K562 (cell line): Measurements from ENCODE around the gene TTBK2. TPM values are rescaled to one million over a fixed set of nuclear protein-coding genes. Genes with fewer than 3 reads are reported as not detected.

Experiments
- ATAC-seq: fragments of 200-7000 bp; cut with Tn5 transposase; 3 replicates; pipeline ENCODE4 v1.9.1; 2020; ENCODE audit warnings: moderate library complexity
- BruUV-seq: library from RNA; stranded (reverse); fragments of 400-500 nt; replicated peaks from 2 replicates; lab custom pipeline; 2021; lab: Mats Ljungman, UMichigan
- CTCF ChIA-PET: fragments of 300-600 bp; formaldehyde crosslinking; extraction: SDS; loops from one replicate; lab custom pipeline; 2021; ENCODE audit warnings: low intra/inter-chr PET ratio; lab: Yijun Ruan, JAX
- POLR2A ChIA-PET: fragments of 300-600, 350-650 bp; sonication (Branson Sonifier 250); formaldehyde crosslinking; extraction: SDS; loops from one replicate; lab custom pipeline; 2021; ENCODE audit warnings: antibody characterized with exemption, inconsistent platforms; lab: Yijun Ruan, JAX
- DNase-seq, 4 experiments: peaks; one replicate each; pipeline versions ENCODE4 v3.0.0 to v3.0.0-alpha.2; 2011 to 2018; ENCODE audit warnings: low spot score in 3 of 4, mixed read lengths in 3 of 4; ENCODE audit errors: extremely low read depth in 1 of 4
- FAIRE-seq: peaks from 2 replicates; lab custom pipeline; 2011; peaks lifted over from hg19 to GRCh38; lab: Jason Lieb, UNC
- H2AFZ ChIP-seq: 2 replicates; pipeline ENCODE4 v1.6.0; 2011; ENCODE audit warnings: low read depth, low read length, control low read depth, inconsistent platforms
- H3K27ac ChIP-seq: fragments of 200-600 bp; 3 replicates; pipeline ENCODE4 v1.8.0; 2011; ENCODE audit warnings: low read depth, mild to moderate bottlenecking, control low read depth, inconsistent platforms, low read length, moderate library complexity, mixed read lengths; ENCODE audit errors: extremely low read depth
- H3K27me3 ChIP-seq, 2 experiments: fragments of 300-600 bp in 1 of 2; 2 replicates in 1 of 2; 3 replicates in 1 of 2; pipeline versions ENCODE4 v1.6.0 to v1.8.0; 2011; ENCODE audit warnings: inconsistent platforms in 2 of 2, low read length in 2 of 2, mild to moderate bottlenecking in 1 of 2, mixed read lengths in 1 of 2, moderate library complexity in 1 of 2; ENCODE audit not compliant: control insufficient read depth in 2 of 2, insufficient read depth in 2 of 2
- H3K36me3 ChIP-seq: fragments of 300-600 bp; 3 replicates; pipeline ENCODE4 v1.8.0; 2011; ENCODE audit warnings: mild to moderate bottlenecking, low read length, inconsistent platforms; ENCODE audit not compliant: control insufficient read depth, insufficient read depth
- H3K4me1 ChIP-seq, 2 experiments: fragments of 200-600 bp in 1 of 2; replicated peaks in 1 of 2; 2 replicates in 1 of 2; 3 replicates in 1 of 2; pipeline versions ENCODE4 v1.5.1 to v1.8.0; 2011; ENCODE audit warnings: inconsistent platforms in 2 of 2, low read length in 2 of 2, mild to moderate bottlenecking in 1 of 2, mixed read lengths in 1 of 2, moderate library complexity in 1 of 2; ENCODE audit not compliant: control insufficient read depth in 2 of 2, insufficient read depth in 2 of 2
- H3K4me2 ChIP-seq: 2 replicates; pipeline ENCODE4 v1.6.1; 2011; ENCODE audit warnings: low read length, control low read depth, inconsistent platforms, mixed read lengths; ENCODE audit not compliant: insufficient read depth
- H3K4me3 ChIP-seq: fragments of 200-600 bp; sonication (generic), shearing (Covaris generic); 2 replicates; pipeline ENCODE4 v1.5.1; 2016; ENCODE audit warnings: control low read depth, inconsistent platforms
- H3K79me2 ChIP-seq: fragments of 200-600 bp; 3 replicates; pipeline ENCODE4 v1.8.0; 2011; ENCODE audit warnings: low read length, inconsistent platforms; ENCODE audit not compliant: control insufficient read depth, insufficient read depth
- H3K9ac ChIP-seq, 2 experiments: 2 replicates each; pipeline versions ENCODE4 v1.6.0 to v1.6.1; 2011; ENCODE audit warnings: low read depth in 2 of 2, low read length in 2 of 2, control low read depth in 1 of 2, inconsistent platforms in 1 of 2, mild to moderate bottlenecking in 1 of 2, mixed read lengths in 1 of 2; ENCODE audit not compliant: insufficient read depth in 1 of 2
- H3K9me1 ChIP-seq: one replicate; pipeline ENCODE4 v1.6.0; 2011; ENCODE audit warnings: inconsistent platforms, mild to moderate bottlenecking, low read length, moderate library complexity; ENCODE audit not compliant: control insufficient read depth, insufficient read depth
- H3K9me3 ChIP-seq: replicated peaks from 2 replicates; pipeline ENCODE4 v1.5.1; 2011; ENCODE audit warnings: low read depth, low read length, inconsistent platforms; ENCODE audit not compliant: control insufficient read depth, insufficient read depth
- H4K20me1 ChIP-seq: replicated peaks from 2 replicates; pipeline ENCODE4 v1.6.1; 2011; ENCODE audit warnings: low read length, inconsistent platforms, mixed read lengths; ENCODE audit not compliant: control insufficient read depth, insufficient read depth
- PTRF ChIP-seq: fragments of 450-650 bp; IDR thresholded peaks from 2 replicates; pipeline ENCODE4 v1.6.1; 2016; ENCODE audit warnings: mild to moderate bottlenecking, missing genetic modification characterization, missing compliant biosample characterization
- SUPT5H ChIP-seq: fragments of 450-650 bp; IDR thresholded peaks from 2 replicates; pipeline ENCODE4 v1.6.1; 2016
- TFE3 ChIP-seq: fragments of 450-650 bp; formaldehyde crosslinking; IDR thresholded peaks from 2 replicates; pipeline ENCODE4 v1.4.0; 2020; ENCODE audit warnings: mild to moderate bottlenecking, mixed read lengths
- WGBS: fragments of 100-300 bp; shearing (Covaris generic); methylation state at CpG from one replicate; pipeline ENCODE4 v1.1.6; 2016; ENCODE audit warnings: low coverage, mixed read lengths; ENCODE audit not compliant: insufficient coverage; ENCODE audit errors: missing lambda C conversion rate; 5-methylcytosine and 5-hydroxymethylcytosine counted together
- in situ Hi-C: fragments of 300-500 bp; cut with MboI; formaldehyde crosslinking; loops from 4 replicates; pipeline ENCODE4 v1.15.0; 2018; ENCODE audit warnings: inconsistent platforms, mixed read lengths
- intact Hi-C: fragments of 100-400 bp; cut with micrococcal nuclease; formaldehyde crosslinking; loops from 2 replicates; pipeline ENCODE4 v1.14.2; 2022
- polyA plus RNA-seq, 8 experiments: library from polyadenylated mRNA; depleted of rRNA in 4 of 8; stranded (reverse) in 5 of 8; unstranded in 3 of 8; fragments of >200 nt; fragmentation: Nextera tagmentation in 2 of 8; fragmentation: Illumina TruSeq in 1 of 8; extraction: Ambion mirVana in 2 of 8; extraction: Trizol in 1 of 8; gene quantifications; 2 replicates each; pipeline versions ENCODE4 v1.2.1 to v1.2.3, GENCODE V29; 2011 to 2014; ENCODE audit warnings: inconsistent platforms in 1 of 8, missing spikeins in 1 of 8
- total RNA-seq, 7 experiments: library from RNA; depleted of rRNA in 6 of 7; stranded (reverse); fragments of >200 nt in 6 of 7; fragmentation: Illumina TruSeq in 2 of 7; extraction: Trizol in 2 of 7; gene quantifications; 2 replicates each; pipeline versions ENCODE4 v1.2.1 to v1.2.3, GENCODE V29; 2011 to 2021; ENCODE audit warnings: low replicate concordance in 1 of 7

Gene TTBK2
- total and polyA plus RNA-seq, 9 of the 15 experiments (the other 6 are each of a cell fraction or from before 2014, with no cell fraction given): 0.89 to 8.0 (median 4.8) TPM

DNA sequence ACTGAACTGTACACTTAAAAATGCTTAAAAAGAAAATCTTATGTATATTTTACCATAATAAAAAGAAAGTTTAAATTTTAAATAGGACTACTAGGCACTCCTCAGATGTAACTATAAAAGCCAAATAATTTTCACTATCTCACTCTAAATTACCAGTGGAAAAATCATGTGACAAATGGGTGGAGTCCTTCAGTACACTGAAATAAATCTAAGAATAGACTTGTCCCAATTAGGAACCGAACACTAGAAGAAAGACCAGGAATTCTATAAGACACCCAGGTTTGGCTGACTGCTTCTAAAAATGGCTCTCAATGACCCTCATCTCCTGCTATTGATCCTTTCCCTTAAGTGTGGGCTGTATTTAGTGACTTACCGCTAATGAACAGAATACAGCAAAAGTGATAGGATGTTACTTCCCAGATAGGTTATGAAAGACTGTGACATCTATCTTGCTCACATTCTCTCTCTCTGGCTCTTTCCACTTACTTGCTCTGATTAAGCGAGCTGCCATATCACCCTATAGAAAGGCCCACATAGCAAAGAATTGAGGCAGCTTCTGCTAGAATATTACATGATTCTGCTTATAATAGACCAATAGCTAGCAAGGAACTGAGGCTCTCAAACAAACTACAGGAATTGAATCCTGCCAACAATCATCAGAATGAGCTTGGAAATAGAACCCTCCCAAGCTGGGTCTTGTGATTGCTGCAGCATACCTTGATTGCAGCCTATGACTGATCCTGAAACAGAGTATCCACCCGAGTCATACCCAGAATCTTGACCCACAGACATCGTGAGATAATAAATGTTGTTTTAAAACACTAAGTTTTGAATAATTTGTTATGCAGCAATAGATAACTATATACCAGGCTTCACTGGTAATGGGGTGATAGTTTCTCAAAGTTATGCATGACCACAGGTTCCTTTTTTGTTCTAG lies 16.9 kb downstream of the TTBK2 start:
- no peak overlapping the region for H3K9ac ChIP-seq
- no peaks in the 10 kb centered on the region; the same call in 2 of the 3 replicates for H3K36me3 ChIP-seq
- ATAC-seq: no peak; the same call in 2 of the 3 replicates
- H3K27me3 ChIP-seq: no peaks in the 10 kb centered on the region
- TF ChIP-seq SUPT5H (no peak), TFE3 (CRISPR knock-in tag) (peak; percentile 22; the same call in 1 of the 2 replicates), PTRF (tag) (no peak)
- DNase-seq: no peak
- no peak overlapping the region for H3K4me2 ChIP-seq
- BruUV-seq: no TSS peak
- no peaks in the 10 kb centered on the region for H3K9me1 ChIP-seq
- in situ Hi-C loops: no loop called here
- H2AFZ ChIP-seq: no peak overlapping the region
- H3K27ac ChIP-seq: no peak overlapping the region
- POLR2A ChIA-PET: interaction anchor here (0.9 kb wide), 1 partner anchor 10 kb away, joined by 3 read pairs; no protein-coding TSS in a partner anchor
- no peak overlapping the region for H3K4me3 ChIP-seq
- peaks cover 0 to 6% of the 10 kb centered on the region in 2 experiments; a peak in 3 of 5 replicates for H3K4me1 ChIP-seq
- CTCF ChIA-PET: no interaction called here
- H3K9me3 ChIP-seq: no peaks in the 10 kb centered on the region
- H4K20me1 ChIP-seq: no peaks in the 10 kb centered on the region
- peaks cover 5% of the 10 kb centered on the region for H3K79me2 ChIP-seq
- 48% methylated on average over 5 of the region's 5 CpGs for WGBS
- FAIRE-seq: peak; percentile 61
- intact Hi-C loops: no loop called here
